Measurements from ENCODE around the gene MAP3K4.

MAP3K4 gene

GRCh38 chr6:161150136-161150535 lies 158.6 kb downstream of the MAP3K4 start:
- TF ChIP-seq CTCF (conservative IDR thresholded peaks at IDR 0.05), result no peak
- H3K27ac ChIP-seq, result no peak overlapping the region

- no peak overlapping the region for H3K27ac ChIP-seq
- no peak for TF ChIP-seq CTCF (conservative IDR thresholded peaks at IDR 0.05)
Measured at GRCh38 chr6:161150566-161150965, 159.0 kb downstream of the MAP3K4 start.

- H3K27ac ChIP-seq, result no peak overlapping the region
- TF ChIP-seq CTCF (conservative IDR thresholded peaks at IDR 0.05), result no peak
Measured at GRCh38 chr6:161151059-161151645, 159.6 kb downstream of the MAP3K4 start.

- no peak overlapping the region for H3K27ac ChIP-seq
- TF ChIP-seq CTCF (conservative IDR thresholded peaks at IDR 0.05), result no peak
Measured at GRCh38 chr6:161151660-161152526, 160.3 kb downstream of the MAP3K4 start.

- no peak for TF ChIP-seq CTCF (conservative IDR thresholded peaks at IDR 0.05)
- no peak overlapping the region for H3K27ac ChIP-seq
Measured at GRCh38 chr6:161152527-161152862, 160.9 kb downstream of the MAP3K4 start.

GRCh38 chr6:161152907-161153662 lies 161.5 kb downstream of the MAP3K4 start:
- H3K27ac ChIP-seq, result no peak overlapping the region
- TF ChIP-seq CTCF (conservative IDR thresholded peaks at IDR 0.05), result peak; percentile 58

- H3K27ac ChIP-seq, result no peak overlapping the region
- no peak for TF ChIP-seq CTCF (conservative IDR thresholded peaks at IDR 0.05)
Measured at GRCh38 chr6:161153725-161154124, 162.2 kb downstream of the MAP3K4 start.

Data from VCaP (cell line).